EH (cell line): ENCODE results near the gene KCTD12.

Source experiments
- DNase-seq: peaks from one replicate; pipeline ENCODE4 v3.0.0-alpha.2; 2015; ENCODE audit warnings: low read depth

Gene KCTD12

DNA sequence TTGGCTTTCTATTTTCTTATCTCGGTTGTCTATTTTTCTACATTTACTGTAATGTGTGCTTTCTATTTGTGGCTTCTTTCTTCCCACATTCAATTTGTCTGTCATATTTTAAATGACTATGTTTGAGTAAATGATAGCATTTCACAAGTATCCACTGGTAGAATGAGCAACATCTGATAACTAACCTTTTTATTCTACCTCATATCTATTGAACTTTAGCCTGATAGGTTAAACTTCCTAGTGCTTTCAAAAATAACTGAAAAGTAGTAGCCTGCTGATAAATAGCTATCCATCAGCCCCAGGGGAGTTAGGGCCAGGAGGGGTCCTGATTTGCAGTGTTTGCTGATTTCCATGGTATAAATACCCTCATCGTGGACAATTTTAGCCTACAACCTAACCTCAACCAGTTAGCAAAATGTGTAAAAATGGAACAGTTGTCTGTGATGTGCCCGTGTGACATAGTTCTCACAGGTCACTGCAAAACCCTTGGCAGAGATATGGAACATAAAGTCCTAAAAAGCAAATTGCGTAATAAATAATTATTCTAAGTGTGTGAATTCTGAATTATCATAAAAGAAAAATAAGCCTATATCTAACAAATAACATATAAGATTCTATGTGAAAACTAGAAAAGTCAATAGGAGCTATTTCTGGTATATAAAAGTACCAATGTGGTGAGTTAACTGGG, 32.1 kb downstream of the KCTD12 start:
- DNase-seq: no peak

DNA sequence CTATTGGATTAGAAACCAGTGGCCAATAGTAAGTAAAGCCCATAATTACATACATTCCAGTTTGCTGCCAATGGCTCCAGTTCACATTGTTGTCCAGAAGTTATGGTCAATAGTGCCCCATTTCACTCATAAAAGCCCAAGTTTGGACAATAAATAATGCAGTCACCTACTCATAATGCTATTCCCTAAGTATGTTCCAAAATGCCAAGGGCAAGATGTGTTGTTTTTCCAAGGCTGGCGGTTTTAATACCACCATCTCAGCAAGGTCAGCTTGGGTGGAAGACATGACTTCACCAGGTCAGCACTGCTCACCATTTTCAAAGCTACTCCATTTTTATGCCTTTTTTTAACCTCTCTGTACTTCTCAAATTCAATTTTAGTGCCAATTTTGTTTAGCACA, 32.7 kb downstream of the KCTD12 start:
- peak; percentile 44 for DNase-seq

DNA sequence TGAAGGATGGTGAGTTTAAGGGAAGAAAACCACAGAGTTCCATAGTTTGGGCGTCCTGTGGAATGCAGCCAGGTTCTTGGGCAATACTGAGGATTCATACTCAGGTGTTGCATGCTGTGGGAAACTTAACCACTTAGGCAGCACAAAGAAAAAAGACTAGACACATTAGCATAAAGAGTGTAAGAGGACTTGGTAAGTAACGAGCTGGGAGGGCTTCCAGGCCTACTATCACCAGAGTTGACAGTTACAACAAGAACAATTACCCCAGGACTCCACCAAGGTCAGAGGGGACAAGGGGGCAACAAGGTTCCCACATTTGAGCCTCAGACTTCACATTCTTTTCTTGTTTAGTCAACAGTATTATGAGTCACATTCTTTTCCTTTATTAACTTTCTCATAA, 33.2 kb downstream of the KCTD12 start:
- DNase-seq: peak; percentile 52

DNA sequence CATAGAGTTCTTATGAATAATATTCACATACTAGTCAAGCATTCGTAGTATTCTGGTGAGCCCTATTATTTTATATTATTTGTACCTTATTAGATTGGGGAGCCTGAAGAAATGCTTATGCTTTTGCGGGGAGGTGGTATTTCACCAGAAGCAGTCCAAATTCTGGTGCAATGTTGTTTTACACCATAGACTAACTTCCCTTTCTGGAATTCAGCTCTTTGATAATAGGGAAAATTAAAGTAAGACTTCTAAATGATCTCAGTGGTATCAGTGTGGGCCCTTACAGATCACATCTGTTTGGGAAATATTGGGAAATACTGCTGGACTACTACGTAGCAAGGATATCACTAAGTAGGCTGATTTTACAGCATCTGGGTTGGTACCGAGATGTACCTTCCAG, 34.2 kb downstream of the KCTD12 start:
- no peak for DNase-seq

DNA sequence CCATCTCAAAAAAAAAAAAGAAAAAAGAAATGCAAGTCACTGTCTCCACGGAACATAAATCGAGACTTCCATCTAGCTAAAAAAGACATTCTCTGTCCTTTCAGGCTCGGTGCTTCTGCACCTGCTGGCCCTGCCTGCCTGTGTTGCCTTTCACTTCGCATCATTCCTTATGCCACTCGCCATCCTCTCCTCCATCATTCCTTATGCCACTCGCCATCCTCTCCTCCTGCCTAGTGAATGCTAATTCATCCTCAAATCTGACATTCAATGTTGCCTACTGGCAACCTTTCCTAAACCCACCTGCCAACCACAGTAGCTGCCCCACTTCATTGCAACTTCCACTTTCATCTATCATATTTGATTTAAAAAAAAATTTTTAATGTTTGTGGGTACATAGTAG, 36.7 kb downstream of the KCTD12 start:
- no peak for DNase-seq

DNA sequence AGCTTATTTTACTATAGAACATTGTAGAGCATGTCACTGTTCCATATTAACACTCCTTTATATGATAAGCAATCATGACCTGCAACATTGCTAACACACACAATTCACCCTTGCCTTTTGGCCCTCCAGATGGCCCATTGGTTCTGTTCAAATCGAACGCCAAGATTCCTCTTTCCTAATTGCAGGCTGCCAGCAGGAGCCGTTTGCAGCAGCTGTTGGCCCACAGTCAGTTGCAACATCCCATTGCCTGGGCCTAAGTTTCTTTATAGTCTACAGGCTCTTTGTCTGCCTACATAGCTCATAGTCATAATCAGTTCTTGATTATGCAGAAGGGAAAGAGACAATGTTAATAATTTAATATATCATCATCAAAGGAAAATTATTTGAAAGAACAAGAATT, 37.6 kb downstream of the KCTD12 start:
- no peak for DNase-seq

DNA sequence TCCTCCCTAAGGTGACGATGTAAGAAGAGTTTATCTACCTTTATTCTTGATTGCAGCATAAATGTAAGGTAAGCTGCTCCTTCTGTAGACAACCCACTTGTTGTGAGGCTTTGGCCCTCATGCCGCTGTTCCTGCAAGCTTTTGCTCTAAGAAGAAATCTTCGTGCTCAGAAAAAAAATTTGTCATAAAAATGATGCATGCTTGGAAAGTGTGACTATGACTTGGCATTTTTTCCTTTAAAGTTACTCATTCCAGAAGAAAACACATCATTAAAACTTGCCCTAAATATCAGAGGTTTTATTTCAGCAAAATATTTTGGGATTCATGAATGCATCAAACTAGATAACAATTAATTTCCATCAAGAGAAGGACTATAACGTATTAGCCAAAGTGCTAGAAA, 39.8 kb downstream of the KCTD12 start:
- DNase-seq: peak; percentile 11

DNA sequence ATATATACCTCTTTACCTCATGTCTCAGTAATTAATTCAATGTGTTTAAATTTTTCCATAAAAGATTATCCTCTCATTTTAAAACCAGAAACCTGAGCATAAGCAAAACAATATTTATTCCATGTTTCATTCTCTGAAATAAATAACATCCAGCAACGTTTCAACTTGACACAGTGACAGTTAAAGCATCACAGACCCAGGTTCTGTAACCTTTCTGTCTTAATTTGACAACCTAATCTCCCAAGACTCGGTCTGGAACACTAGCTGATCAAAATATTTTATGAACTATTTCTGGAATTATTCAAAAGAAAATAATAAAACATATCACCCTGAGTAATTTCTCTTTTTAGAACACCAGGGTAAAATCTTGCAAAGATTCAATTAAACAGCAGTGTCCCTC, 40.3 kb downstream of the KCTD12 start:
- DNase-seq: no peak

DNA sequence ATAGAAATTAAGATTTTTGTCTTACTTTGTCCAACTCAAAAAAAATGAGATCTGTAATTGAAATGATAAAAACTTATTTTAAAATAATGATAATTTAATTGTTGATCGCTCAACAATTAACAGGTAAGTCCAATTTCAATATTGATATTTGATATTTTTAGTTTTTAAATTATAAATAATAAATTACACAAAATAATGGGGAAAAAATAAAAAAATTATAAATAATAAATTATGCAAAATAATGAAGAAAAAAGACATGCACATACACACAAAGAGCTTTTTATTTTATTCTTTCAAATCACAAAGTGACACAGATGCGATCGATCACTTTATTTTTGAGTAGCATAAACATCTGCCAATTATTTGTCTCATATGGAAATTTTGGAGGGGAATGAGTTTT, 40.8 kb downstream of the KCTD12 start:
- no peak for DNase-seq

DNA sequence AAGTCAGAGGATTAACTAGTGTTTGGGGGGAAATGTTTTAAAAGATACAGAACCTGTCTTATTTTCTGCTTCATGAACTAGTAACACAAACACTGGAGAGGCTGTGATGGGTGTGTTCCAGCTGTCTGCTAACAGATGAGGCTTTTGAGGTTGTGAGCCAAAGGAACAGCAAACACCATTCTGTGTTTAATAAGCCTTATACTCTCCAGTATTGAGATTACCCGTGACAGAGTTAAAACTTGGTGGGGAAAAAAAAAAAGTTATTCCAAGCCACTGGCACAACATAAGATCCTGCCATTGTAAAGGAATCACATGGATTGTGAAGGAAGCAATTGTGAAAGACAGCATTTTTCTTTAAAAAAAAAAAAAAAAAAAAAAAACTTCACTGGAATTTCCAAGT, 48.4 kb downstream of the KCTD12 start:
- DNase-seq: no peak

DNA sequence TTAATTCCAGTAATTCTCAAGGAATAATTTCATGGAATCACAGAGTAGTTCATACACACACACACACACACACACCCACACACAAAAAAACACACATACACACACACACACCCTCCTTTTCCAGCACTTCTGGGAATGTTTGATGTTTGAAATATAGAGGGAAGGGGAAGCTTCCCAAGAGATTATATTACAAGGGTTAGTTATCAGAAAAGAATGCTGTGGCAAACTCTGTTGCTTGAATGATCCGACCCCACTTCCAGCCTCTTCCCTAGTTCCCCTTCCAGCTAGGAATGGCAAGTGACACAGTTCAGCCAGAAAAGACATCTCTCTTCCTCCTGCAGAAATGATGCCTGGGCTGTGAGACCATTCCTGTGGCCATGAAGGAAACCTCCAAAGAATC, 49.9 kb downstream of the KCTD12 start:
- peak; percentile 52 for DNase-seq

DNA sequence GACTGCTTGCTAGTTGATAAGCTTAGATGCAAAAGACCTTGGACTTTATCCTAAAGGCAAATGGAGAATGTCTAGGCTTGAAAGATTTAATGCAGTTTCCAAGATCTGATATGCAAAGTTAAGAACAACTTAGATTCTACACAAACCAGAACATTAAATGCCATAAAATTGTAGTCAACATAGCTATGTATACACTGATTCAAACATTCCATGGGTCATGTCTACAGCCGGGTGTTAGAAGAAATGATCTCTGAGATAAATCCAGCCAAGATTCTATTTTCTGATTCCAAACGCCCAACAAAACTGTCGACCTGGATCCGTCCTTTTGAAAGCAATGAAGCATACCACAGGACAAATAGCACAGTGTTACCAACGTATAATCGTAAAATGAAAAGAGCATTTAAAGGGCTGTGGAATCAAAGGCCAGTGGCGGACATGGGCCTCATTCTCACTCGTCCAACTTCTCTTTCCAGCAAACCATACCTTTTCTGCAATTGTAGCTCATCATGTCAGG, 52.7 kb downstream of the KCTD12 start:
- DNase-seq: no peak

DNA sequence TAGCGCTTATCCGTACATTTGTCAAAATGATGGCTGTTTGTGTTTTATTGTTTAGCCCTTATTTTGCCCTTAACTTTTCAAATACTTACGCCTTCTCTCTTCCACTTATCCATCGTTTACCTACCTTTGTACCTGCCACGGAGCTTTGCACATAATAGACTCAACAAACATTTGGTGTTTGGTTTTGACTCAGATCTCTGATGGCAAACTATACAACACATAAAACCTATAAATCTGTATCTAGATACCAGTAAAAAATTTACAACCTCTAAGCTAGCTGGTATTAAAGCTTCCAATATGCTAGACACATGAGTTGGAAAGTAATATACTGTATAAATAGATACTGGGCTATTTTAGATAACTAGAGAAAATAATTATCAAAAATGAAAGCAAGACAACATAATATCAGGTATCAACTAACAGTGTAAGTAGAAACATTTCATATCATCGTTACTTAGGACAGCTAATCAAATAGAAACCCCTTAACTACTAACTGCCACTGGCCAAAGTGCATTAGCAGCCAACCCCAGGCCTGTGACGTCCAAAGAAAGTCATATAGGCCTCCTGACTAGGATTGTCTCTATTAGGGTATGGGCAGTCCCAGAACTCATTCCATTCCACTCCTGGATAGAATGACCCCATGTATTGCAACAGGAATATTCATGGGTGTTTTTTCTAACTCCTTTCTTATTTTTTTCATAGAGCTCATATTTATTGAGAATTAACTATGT, 53.8 kb downstream of the KCTD12 start:
- DNase-seq: no peak

DNA sequence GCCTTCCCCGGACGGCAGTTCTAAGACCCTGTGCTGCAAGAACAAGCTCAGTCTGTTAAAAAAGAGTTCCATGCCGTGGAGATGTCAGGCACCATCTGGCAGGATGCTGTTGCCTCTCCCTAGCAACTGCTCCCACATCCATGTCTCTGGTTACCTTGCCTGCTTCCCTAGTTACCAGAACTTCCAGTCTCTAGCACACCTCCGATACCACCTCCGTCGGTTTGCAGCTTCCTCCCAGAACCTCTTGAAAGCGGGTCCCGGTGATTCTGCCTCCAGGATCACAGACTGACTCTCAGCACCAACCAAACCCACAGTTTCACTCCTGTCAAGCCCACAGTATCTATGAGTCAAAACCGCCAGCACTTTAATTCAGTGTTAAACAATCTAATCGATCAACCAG, 55.4 kb downstream of the KCTD12 start:
- DNase-seq: no peak
